Measurements from ENCODE around the gene MRPS14.

MRPS14 gene

DNA sequence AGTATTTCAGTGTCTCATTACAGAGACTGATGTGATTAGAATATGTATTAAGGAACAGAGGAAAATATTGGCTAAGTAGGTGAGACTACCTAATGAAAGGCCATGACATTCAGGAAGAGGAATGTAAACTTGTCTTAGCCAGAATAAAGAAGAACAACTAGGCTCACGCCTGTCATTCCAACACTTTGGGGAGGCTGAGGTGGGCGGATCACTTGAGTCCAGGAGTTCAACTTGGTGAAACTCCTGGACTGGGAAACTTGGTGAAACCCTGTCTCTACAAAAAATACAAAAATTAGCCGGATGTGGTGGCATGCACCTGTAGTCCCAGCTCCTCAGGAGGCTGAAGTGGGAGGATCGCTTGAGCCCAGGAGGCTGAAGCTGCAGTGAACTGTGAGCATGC, 38.3 kb downstream of the MRPS14 start:
- no peak for DNase-seq (ENCODE audit: low read depth)

DNA sequence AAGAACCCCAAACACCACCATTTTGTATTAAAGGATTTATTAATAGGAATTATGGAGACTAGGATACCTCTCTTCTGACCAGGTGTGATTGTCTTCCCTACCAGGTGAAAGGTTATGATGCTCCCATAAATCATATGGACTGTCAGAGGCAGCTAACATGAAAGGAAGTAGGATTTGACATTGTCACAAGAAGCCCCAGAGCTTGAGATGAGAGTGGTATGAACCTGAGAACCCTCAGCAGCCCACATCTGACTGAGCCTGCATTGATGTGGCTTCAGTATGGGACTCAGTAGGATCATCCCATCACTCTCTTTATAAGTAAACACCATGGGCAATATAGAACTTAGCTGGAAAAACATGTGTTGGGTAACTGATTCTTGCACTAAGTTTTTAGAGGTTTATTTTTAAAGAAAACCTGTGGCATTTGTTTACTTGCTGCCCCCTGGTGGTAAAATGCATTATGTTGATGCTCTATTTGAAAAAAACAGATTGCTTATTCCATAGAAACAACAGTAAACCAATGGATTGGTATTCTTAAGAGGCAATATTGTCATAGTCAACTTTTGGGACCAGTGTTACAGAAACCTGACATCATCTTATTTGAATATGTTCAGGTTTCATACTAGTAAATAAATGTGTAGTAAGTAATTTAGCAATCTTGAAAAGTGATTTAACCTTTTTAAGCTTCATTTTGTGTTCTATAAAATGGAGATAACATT, 40.1 kb downstream of the MRPS14 start:
- peak; percentile 20 for DNase-seq (ENCODE audit: low read depth)

DNA sequence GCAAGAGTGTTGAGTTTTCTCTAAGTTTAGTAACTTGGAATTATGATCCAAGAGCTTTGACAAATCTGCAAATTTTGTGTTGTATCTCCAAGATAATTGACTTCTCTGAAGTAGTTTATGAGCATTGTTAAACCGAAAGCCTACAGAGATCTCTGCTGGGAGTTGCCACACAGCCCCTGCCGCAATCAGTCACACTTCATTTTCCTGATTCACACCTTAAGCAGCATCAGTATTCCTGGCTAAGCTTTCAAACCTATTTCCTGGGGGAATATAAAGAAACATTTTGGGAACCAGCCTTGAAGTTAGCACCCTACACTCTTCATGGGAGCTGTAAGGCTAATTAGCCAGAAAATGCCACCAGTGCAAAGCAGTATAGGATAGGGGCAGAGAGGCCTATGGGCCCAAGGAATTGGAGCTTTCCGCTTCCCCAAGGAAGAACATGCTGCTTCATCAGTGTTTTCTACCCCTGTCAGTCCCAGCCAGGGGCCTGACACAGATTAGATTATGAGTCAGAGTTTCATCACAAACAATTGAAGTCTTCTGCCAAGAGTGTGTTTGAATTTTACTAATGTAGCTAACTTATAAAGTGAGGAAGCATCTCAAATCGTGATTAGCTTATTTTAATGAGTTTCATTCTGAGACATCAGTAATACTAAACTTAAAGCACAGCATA, 46.7 kb downstream of the MRPS14 start:
- no peak for DNase-seq (ENCODE audit: low read depth)

DNA sequence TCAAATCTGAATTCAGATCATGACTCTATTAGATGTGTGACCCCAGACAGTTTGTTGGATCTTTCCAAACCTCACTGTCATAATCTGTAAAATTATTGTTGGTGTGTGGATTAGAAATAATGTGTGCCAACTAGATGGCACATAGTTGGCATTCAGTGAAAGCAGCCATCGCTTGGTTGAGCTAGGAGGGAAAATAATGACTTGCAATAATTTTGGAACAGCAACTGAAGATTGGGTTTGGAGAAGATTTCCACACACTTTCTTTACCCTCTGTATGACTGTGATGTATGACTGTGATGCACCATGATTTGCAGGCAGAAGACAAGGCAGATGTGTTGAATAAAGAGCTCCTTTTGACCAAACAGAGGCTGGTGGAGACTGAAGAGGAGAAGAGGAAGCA, 47.5 kb downstream of the MRPS14 start:
- DNase-seq (ENCODE audit: low read depth), result no peak

DNA sequence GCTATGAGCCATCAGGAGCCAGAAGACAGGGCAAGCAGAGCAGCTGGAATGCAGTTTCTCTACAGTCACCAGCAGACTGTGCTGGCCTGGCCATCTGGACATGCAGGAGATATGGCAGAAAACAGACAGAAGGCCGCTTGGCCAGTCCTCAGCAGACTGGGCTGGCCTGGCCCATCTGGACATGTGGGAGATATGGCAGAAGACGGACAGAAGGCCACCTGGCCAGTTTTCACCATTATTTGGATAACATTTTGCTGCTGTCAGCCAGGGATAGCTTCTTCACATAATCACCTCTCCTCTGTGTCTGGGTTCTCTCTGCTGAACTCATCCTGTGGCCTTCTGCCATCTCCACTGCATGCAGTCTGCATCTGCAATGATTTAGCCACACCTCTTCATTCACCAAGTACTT, 48.5 kb downstream of the MRPS14 start:
- no peak for DNase-seq (ENCODE audit: low read depth)

DNA sequence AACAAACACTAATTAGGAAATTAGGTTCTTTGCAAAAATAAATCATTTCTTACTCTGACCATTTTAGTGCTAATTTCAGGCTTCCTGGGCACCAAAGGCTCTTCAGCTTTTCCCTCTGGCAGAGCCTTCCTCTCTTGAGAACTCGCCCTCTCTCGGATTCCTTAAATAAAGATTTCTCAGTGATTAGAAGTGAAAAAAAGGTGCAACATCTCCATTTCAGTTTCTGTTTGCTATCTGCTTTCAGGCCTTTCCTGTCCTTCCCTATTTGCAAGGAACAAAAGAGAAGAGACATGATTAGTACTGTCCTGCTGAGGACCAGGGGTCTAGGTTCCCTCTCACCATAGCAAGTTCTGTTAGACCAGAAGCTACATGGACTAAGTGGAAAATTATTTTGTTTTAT, 51.3 kb downstream of the MRPS14 start:
- DNase-seq (ENCODE audit: low read depth), result no peak

DNA sequence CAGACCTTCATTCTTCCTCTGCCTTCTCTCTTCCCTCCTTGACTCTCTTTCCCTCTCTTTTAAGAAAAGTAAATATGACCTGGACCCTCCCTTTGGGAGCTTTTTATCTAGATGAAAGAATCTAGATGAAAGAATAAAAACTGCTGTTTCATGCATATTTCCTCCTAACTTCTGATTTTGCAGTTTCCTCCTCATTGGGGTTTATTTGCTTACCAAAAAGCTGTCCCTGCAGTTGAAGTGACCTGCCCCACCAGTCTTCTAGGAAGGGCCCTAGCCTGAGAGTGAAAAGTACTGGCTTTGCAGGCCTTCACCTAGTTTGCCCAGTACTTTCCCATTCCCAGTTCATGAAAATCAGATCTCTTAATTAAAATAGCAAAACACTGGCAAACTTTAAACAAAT, 51.8 kb downstream of the MRPS14 start:
- no peak for DNase-seq (ENCODE audit: low read depth)

DNA sequence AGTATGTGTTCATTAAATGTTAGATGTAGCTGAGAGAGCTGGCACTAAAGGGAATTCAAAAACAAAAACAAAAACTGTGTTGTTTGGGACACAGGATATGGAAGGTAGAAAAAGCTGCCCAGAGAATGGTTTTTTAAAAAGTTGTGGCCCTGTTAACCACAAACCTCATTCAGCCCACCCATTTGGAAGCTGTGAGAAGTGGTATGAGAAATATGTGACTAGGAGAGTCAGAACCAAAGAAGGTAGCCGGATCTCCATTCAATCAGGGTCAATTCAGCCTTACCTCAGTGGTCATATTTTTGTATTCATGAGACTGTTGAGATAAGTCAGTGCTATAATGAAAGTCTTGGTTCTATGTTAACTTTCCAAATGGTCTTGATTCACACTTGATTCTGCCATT, 53.2 kb downstream of the MRPS14 start:
- no peak for DNase-seq (ENCODE audit: low read depth)

DNA sequence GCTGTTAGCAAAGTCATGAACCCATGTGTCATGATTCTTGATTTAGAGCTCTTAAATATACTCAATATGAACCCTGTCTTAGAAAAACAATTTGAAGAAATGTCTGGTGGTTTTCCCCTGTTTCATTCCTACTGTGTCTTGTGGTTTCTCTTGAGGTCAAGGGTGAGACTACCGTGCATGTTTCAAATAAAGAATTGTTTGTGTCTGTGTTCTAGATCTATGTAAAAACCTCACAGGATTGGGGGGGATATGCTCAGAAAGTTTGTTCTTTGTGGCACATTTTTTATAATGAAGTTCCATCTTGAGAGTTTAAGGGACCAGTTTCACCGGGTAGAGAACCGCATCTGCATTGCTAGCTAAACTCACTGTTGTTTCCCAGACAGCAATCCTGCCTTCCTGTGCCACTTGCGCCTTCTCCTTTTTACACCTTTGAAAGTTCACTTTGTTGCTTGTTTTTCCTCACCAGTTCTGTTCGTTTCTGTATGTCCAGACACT, 54.4 kb downstream of the MRPS14 start:
- no peak for DNase-seq (ENCODE audit: low read depth)

DNA sequence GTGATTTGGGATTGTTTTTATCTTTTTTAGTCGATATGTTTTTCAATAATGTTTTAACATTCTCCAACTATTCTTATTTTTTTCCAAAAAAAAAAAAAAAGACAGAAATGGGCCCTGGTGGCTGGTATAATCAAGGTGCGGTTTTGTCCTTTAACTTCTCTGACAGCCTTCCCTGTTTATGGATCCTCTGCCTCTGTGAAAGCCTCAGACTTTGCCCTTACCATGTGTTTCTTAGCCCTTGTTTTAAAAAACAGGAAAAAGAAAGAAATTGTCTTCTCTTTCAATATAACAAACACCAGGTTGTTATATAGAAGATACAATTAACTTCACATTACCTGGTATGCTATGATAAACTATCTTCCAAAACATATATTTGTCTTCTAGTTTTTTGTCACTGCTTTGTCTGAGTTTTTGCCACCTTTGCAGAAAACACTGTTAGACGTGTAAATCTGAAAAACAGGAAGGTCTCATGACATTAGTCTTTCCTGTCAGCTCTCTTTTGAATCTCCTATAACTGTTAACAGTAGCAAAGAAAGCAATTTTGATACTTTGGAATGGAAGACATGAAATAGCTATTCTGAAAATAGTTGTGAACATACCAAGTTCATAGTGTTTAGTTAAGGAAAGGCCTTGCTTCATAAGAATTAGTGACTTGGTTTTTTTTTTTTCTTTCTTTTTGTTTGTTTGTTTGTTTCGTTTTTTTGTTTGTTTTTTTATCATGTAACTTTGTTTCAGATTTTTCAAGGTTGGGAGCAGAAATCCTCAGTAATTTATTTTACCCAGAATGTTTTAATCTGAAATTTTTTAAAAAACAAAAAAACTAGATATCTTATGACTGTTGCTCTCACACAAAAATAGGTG, 55.1 kb downstream of the MRPS14 start:
- DNase-seq (ENCODE audit: low read depth), result no peak

DNA sequence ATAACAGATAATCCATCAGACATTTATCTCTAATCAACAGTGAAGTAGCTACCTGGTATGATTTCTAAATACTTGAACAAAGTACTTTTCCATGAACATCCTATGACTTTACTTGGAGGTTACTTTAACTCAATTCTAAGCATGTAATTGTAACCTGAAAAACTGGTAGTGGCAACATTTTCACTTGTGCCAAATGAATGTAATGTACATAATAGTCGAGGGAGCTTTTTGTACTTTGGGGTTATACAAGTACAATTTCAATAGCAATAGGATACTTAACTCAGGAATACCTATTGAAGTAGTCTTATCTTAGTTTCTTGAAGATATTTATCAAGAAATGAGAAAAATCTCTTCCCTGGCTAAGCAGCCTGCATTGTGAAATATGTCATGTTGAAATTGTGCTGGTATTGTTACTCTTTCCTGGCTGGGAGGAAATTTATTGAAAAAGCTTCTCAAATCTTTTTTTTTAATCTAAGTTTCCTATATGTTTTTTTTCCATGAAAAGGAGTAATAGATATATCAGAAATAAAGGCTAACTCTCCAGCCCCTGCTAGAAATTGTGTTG, 57.1 kb downstream of the MRPS14 start:
- no peak for DNase-seq (ENCODE audit: low read depth)

DNA sequence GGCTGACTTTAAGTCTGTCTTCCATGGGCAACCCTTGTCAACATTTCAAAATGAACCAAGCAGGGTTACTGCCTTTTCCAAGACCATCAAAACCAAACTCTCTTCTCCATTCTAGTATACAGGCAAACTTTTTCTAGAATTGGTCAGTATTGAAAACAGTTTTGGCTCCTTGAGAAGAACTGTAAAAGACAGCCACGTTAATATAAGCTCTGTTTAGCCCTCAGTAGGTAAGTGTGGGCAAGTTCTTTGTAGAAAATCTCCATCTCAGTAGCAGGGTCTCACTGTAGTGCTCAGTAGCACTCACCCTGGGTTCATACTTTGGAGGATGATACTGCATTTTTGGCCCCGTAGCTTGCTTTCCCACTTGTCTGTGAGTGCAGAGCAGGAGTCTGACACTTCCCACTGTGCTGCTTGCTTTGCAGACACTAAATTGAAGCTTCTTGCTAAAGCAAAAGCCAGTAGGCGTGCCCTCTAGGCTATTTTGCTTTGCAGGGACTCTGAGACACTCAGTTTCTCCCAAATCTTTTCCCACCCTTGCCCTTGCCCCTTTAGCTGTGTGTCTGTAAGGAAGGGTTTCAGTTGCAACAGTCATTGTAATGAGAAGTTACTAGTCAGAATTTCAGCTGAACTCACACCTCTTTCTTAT, 57.7 kb downstream of the MRPS14 start:
- no peak for DNase-seq (ENCODE audit: low read depth)

DNA sequence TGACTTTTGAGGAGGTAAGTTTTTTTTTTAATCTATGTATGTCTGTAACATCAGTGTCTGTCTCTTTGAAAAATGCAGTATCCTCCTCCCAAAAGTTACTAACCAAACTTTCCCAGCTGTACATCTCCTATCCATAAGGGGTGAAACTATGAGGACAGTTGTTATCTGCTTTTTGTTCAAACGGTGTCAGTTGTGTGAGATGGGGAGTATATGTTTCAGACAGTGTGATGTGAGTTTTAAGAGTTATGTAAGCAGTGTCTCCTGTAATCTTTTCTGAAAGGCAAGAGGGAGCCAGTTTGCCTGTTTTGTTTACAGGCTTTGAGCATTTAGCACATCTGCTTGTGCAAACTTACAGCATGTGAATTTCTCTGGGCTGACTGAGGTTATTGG, 58.3 kb downstream of the MRPS14 start:
- DNase-seq (ENCODE audit: low read depth), result no peak

DNA sequence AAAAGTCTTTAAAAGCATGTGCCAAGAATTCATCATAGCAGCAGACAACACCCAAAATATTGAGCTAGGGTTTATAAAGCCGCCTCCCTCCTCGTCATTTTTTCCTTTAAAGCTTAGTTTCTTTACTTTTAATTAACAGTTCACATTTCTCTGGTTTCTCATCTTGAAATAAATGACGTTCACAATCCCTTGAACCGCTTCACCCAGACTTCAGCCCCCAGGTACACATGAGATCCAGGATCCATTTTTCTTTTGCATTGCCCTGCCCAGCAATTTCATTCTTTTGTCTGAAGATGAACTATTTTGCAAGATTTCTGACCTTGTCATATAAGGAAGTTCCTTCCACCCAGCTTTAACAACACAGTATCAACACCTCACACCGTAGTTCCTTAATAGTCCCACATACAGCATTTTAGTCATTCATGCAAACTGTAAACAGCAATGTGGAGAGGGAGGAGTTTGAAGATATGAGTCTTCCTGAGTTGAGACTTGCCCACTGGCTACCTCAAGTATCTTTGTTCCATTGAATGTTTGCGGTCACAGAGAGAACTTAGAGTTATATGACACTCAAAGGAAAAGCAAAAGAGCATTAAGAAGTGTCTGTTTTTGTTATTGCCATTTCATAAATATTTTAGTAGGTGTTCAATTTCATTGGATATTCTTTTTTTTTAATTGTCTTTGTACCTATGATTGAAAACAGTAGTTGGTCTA, 58.8 kb downstream of the MRPS14 start:
- no peak for DNase-seq (ENCODE audit: low read depth)

DNA sequence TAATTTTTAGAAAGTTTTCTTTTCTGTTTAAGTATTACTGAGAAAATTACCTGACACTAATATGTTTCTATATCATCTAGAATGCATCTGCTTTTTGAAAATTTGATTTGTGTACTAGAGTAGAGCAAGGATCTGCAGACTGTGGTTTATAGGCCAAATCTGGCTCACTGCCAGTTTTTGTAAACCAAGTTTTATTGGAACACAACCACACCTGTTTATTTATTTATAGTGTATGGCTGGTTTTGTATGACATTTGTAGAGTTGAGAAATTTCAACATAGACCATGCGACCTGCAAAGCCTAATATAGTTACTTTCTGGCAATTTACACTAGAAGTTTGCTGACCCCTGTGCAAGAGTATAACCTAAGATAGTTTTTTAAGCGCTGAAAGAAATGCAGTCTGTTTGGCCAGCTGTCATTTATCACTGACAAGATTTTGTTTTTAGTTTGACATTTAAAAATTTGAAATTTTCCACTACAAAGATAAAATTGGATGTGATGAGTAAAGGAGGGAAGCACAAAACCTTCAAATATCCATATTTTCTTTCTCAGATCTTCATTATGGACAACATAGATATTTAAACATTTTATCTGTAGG, 59.6 kb downstream of the MRPS14 start:
- DNase-seq (ENCODE audit: low read depth), result no peak
